Stimulated activated CD8-positive, alpha-beta memory T cell treated with anti-CD3 and anti-CD28 coated beads, Interleukin-7, amount 100 ng/mL, for 48 hours (primary cell): ENCODE measurements around the gene C9orf57.
"Not testable (repeated sequence)": the region's sequence is repeated elsewhere in the genome, so short reads cannot be mapped to it uniquely, and the experiment has no call there.

Experiments used
- DNase-seq, 2 donors: peaks; one replicate each; pipeline ENCODE4 v3.0.0-alpha.2; 2020; ENCODE audit warnings: low read depth in 1 of 2; ENCODE audit errors: extremely low read depth in 1 of 2

Gene C9orf57

GRCh38 chr9:72025906-72026305 lies 34.5 kb downstream of the C9orf57 start:
- DNase-seq: no peak

DNA sequence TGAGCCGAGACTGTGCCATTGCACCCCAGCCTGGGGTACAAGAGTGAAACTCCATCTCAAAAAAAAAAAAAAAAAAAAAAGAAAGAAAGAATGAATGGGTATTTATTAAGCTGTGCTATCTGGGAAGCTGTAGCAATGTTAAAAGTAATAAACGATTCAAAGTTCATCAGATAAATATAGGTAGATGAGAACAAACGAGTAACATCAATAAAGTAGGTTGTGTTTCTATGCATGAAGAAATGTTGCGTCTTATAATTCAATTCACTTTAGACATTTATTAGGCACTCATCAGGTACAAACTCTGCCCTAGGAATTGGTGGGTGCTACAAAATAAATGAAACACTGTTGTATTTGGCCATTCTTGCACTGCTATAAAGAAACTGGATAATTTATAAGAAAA lies 36.8 kb downstream of the C9orf57 start:
- DNase-seq: no peak

GRCh38 chr9:72022841-72023240 lies 37.6 kb downstream of the C9orf57 start:
- DNase-seq: no peak

- no peak for DNase-seq
These were observed 47.1 kb downstream of the C9orf57 start for GRCh38 chr9:72013292-72013760.

DNA sequence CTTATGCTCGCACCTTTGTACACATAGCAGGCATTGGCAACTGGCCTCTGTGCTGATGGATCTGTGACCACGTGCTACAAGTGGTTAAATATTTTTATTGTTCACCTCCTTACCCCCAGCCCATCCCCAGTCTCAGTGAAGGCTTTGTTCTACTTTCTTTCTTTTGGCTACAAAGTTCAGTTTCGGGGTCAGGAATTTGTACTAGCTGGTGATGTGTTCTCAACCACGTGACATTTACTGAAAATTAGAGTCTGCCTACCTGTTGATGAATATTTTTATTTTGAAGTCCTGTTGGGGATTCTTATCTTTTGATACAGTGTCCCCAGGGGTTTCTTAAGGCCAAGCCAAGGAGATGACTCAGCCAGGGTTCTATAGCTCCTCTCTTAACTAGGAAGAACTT lies 47.8 kb downstream of the C9orf57 start:
- no peak for DNase-seq

DNA sequence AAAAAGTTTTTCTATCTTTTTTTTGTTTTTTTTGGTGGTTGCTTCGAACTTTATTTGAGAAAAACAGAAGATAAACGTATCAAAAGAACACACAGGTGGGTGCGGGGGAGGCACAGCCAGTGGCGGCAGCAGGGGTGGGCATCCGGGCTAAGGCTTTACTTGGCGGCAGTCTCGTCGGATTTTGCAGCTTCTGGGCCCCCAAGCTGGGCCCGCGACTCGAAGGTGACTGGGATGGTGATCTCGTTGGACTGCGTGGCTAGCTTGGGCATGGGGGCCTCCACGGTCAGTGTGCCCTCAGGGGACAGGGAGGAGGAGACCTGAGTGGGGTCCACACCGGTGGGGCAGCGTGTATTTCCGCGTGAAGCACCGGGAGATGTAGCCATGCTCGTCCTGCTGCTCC lies 52.7 kb downstream of the C9orf57 start:
- not testable (repeated sequence) for DNase-seq

DNA sequence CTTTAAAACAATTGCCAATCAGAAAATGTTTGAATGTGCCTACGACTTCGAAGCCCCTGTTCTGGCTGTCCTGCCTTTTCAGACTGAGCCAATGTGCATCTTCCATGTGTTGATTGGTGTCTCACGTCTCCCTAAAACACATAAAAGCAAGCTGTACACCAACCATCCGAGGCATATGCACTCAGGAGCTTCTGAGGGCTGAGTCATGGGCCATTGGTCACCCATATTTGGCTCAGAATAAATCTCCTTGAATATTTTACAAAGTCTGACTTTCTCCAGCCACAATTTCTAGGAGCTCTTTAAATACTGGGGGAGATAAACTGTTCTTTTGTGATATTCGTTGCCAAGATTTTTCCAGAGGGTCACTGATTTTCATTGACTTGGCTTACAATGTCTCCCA lies 53.9 kb downstream of the C9orf57 start:
- DNase-seq: no peak

- DNase-seq: no peak
These were observed 55.0 kb downstream of the C9orf57 start for GRCh38 chr9:72005451-72005850.
